PC-9 (cell line): ENCODE measurements around the gene DNTT. TPM values are rescaled to one million over a fixed set of nuclear protein-coding genes. Genes with fewer than 3 reads are reported as not detected.
"Not testable (repeated sequence)": the region's sequence is repeated elsewhere in the genome, so short reads cannot be mapped to it uniquely, and the experiment has no call there.

Source experiments
- BruUV-seq: library from RNA; stranded (reverse); fragments of 400-500 nt; replicated peaks from 2 replicates; lab custom pipeline; 2021; lab: Mats Ljungman, UMichigan
- CTCF ChIA-PET: fragments of 300-600 bp; sonication (Branson Sonifier 250); formaldehyde crosslinking; loops from one replicate; lab custom pipeline; 2022; ENCODE audit warnings: antibody characterized with exemption; lab: Charles Lee
- POLR2A ChIA-PET: fragments of 300-600 bp; sonication (Branson Sonifier 250); formaldehyde crosslinking; loops from one replicate; lab custom pipeline; 2022; ENCODE audit warnings: antibody characterized with exemption; ENCODE audit not compliant: unreplicated experiment; lab: Charles Lee
- DNase-seq, 2 experiments: peaks; one replicate each; pipeline versions ENCODE4 v3.0.0 to v3.0.0-alpha.2; 2015 to 2022; ENCODE audit warnings: mixed read lengths in 1 of 2
- H2AFZ ChIP-seq: fragments of 200-600 bp; sonication (generic); 2 replicates; pipeline ENCODE4 v1.8.1; 2017; ENCODE audit warnings: antibody characterized with exemption
- H3F3A ChIP-seq: fragments of 200-600 bp; sonication (generic); 2 replicates; pipeline ENCODE4 v1.8.1; 2017; ENCODE audit warnings: antibody characterized with exemption, mild to moderate bottlenecking, low read depth; ENCODE audit not compliant: insufficient read depth
- H3K27ac ChIP-seq: fragments of 200-600 bp; sonication (generic); 2 replicates; pipeline ENCODE4 v1.6.1; 2016; ENCODE audit warnings: mixed run types
- H3K27me3 ChIP-seq: fragments of 200-600 bp; sonication (generic); 2 replicates; pipeline ENCODE4 v1.6.1; 2016; ENCODE audit warnings: low read depth, mixed run types; ENCODE audit not compliant: insufficient read depth
- H3K36me3 ChIP-seq: fragments of 200-600 bp; sonication (generic); 2 replicates; pipeline ENCODE4 v1.6.1; 2016; ENCODE audit warnings: low read depth, mixed run types
- H3K4me1 ChIP-seq: fragments of 200-600 bp; sonication (generic); replicated peaks from 2 replicates; pipeline ENCODE4 v1.6.1; 2016; ENCODE audit warnings: mixed run types; ENCODE audit not compliant: insufficient read depth
- H3K4me2 ChIP-seq: fragments of 200-600 bp; sonication (generic); 2 replicates; pipeline ENCODE4 v1.6.1; 2017; ENCODE audit warnings: mixed run types
- H3K4me3 ChIP-seq: fragments of 200-600 bp; sonication (generic); 2 replicates; pipeline ENCODE4 v1.6.1; 2016; ENCODE audit warnings: mixed run types
- H3K79me2 ChIP-seq: fragments of 200-600 bp; sonication (generic); 2 replicates; pipeline ENCODE4 v1.6.1; 2017; ENCODE audit warnings: low read depth, mixed run types
- H3K9me2 ChIP-seq: fragments of 200-600 bp; sonication (generic); 2 replicates; pipeline ENCODE4 v1.8.1; 2017; ENCODE audit warnings: mild to moderate bottlenecking; ENCODE audit not compliant: insufficient read depth
- H3K9me3 ChIP-seq: fragments of 200-600 bp; sonication (generic); 2 replicates; pipeline ENCODE4 v1.8.1; 2016; ENCODE audit warnings: low read depth; ENCODE audit not compliant: insufficient read depth
- H4K20me1 ChIP-seq: fragments of 200-600 bp; sonication (generic); 2 replicates; pipeline ENCODE4 v1.8.1; 2017; ENCODE audit not compliant: insufficient read depth
- CTCF ChIP-seq: fragments of 200-600 bp; sonication (generic); conservative IDR thresholded peaks from 2 replicates; pipeline ENCODE4 v1.6.1; 2017; ENCODE audit warnings: mixed run types, antibody characterized with exemption, mild to moderate bottlenecking, moderate library complexity
- EZH2 ChIP-seq: fragments of 200-600 bp; sonication (generic); IDR thresholded peaks from 2 replicates; pipeline ENCODE4 v1.8.0; 2017; ENCODE audit warnings: antibody characterized with exemption, low read depth
- intact Hi-C: fragments of 100-400 bp; cut with micrococcal nuclease; formaldehyde crosslinking; loops from one replicate; pipeline ENCODE4 v1.10.0; 2022; ENCODE audit not compliant: unreplicated experiment
- total RNA-seq: library from RNA; stranded (reverse); gene quantifications from 2 replicates; pipeline ENCODE4 v1.2.3, GENCODE V29; 2021

DNTT gene
- total RNA-seq, 1 experiment from 2014 or later = not detected

- BruUV-seq = no TSS peak
- TF ChIP-seq CTCF = no peak
- no peak overlapping the region for H2AFZ ChIP-seq
- no peaks in the 10 kb centered on the region for H3F3A ChIP-seq
- no peak overlapping the region for H3K27ac ChIP-seq
- H3K9me2 ChIP-seq = no peaks in the 10 kb centered on the region
- H3K9me3 ChIP-seq = no peaks in the 10 kb centered on the region
- H3K79me2 ChIP-seq = no peaks in the 10 kb centered on the region
- H3K4me1 ChIP-seq = no peaks in the 10 kb centered on the region
- no peak for DNase-seq
- H3K4me3 ChIP-seq = no peak overlapping the region
- peaks cover 4% of the 10 kb centered on the region; the same call in 1 of the 2 replicates for H3K27me3 ChIP-seq
- POLR2A ChIA-PET = no interaction called here
- no peaks in the 10 kb centered on the region for H4K20me1 ChIP-seq
- intact Hi-C loops = no loop called here
- no peak overlapping the region for H3K4me2 ChIP-seq
- CTCF ChIA-PET = no interaction called here
- H3K36me3 ChIP-seq = no peaks in the 10 kb centered on the region
Observed at GRCh38 chr10:96301616-96302015, 2.6 kb upstream of the DNTT start.

- H3F3A ChIP-seq = no peaks in the 10 kb centered on the region
- no peaks in the 10 kb centered on the region for H3K9me2 ChIP-seq
- H3K9me3 ChIP-seq = no peaks in the 10 kb centered on the region
- TF ChIP-seq EZH2 = no peak
- TF ChIP-seq CTCF = no peak
- H2AFZ ChIP-seq = no peak overlapping the region
- no peaks in the 10 kb centered on the region for H4K20me1 ChIP-seq
- no peak overlapping the region for H3K4me2 ChIP-seq
- POLR2A ChIA-PET = no interaction called here
- no peaks in the 10 kb centered on the region for H3K36me3 ChIP-seq
- H3K27ac ChIP-seq = no peak overlapping the region
- no peak overlapping the region for H3K4me3 ChIP-seq
- no TSS peak for BruUV-seq
- intact Hi-C loops = no loop called here
- no peaks in the 10 kb centered on the region for H3K4me1 ChIP-seq
- no peak for DNase-seq
- peaks cover 4% of the 10 kb centered on the region; the same call in 1 of the 2 replicates for H3K27me3 ChIP-seq
- no peaks in the 10 kb centered on the region for H3K79me2 ChIP-seq
- CTCF ChIA-PET = no interaction called here
Observed at GRCh38 chr10:96305019-96305418, 785 bp downstream of the DNTT start.

GRCh38 chr10:96306516-96306915 lies 2.3 kb downstream of the DNTT start:
- ChIA-PET POLR2A (no interaction called here), CTCF (no interaction called here)
- DNase-seq = no peak
- Histone ChIP-seq H4K20me1 (no peaks in the 10 kb centered on the region), H3K79me2 (no peaks in the 10 kb centered on the region), H3K9me2 (no peaks in the 10 kb centered on the region), H3K4me1 (no peaks in the 10 kb centered on the region), H3K9me3 (no peaks in the 10 kb centered on the region), H3K36me3 (no peaks in the 10 kb centered on the region), H2AFZ (no peak overlapping the region), H3K4me2 (no peak overlapping the region), H3K27me3 (no peaks in the 10 kb centered on the region), H3F3A (no peaks in the 10 kb centered on the region), H3K27ac (no peak overlapping the region), H3K4me3 (no peak overlapping the region)
- TF ChIP-seq EZH2 (no peak), CTCF (no peak)
- intact Hi-C loops = no loop called here
- no TSS peak for BruUV-seq

GRCh38 chr10:96308854-96309253 lies 4.6 kb downstream of the DNTT start:
- H3K36me3 ChIP-seq, POLR2A ChIA-PET, H4K20me1 ChIP-seq, H3F3A ChIP-seq, H3K27ac ChIP-seq, H3K79me2 ChIP-seq, H2AFZ ChIP-seq, H3K27me3 ChIP-seq, DNase-seq, BruUV-seq, H3K9me3 ChIP-seq, H3K4me2 ChIP-seq, H3K9me2 ChIP-seq, H3K4me3 ChIP-seq, H3K4me1 ChIP-seq, intact Hi-C loops, CTCF ChIA-PET: not testable (repeated sequence)
